H9 (cell line): Measurements from ENCODE around the gene NOX1. TPM values are rescaled to one million over a fixed set of nuclear protein-coding genes. Genes with fewer than 3 reads are reported as not detected.

Experiments
- DNase-seq: peaks from one replicate; pipeline ENCODE4 v3.0.0-alpha.2; 2017
- H2AFZ ChIP-seq: one replicate; pipeline ENCODE4 v1.6.1; 2013; ENCODE audit warnings: mild to moderate bottlenecking, low read length, control low read depth, moderate library complexity
- H2AK5ac ChIP-seq: 2 replicates; pipeline ENCODE4 v1.6.1; 2013; ENCODE audit warnings: low read length, control low read depth, mixed read lengths; ENCODE audit not compliant: insufficient read length
- H2BK120ac ChIP-seq: one replicate; pipeline ENCODE4 v1.6.1; 2013; ENCODE audit warnings: low read depth, mild to moderate bottlenecking, low read length, control low read depth, inconsistent platforms; ENCODE audit not compliant: poor library complexity, severe bottlenecking
- H2BK12ac ChIP-seq: 2 replicates; pipeline ENCODE4 v1.6.1; 2013; ENCODE audit warnings: low read length, control low read depth, mixed read lengths, low read depth; ENCODE audit not compliant: insufficient read length
- H2BK15ac ChIP-seq: 2 replicates; pipeline ENCODE4 v1.6.1; 2013; ENCODE audit warnings: low read depth, low read length, control low read depth
- H2BK20ac ChIP-seq: one replicate; pipeline ENCODE4 v1.6.1; 2013; ENCODE audit warnings: low read depth, mild to moderate bottlenecking, low read length, control low read depth, inconsistent platforms; ENCODE audit not compliant: poor library complexity, severe bottlenecking
- H2BK5ac ChIP-seq: 2 replicates; pipeline ENCODE4 v1.6.1; 2013; ENCODE audit warnings: low read length, control low read depth, mixed read lengths; ENCODE audit not compliant: insufficient read length
- H3K14ac ChIP-seq: 2 replicates; pipeline ENCODE4 v1.6.1; 2013; ENCODE audit warnings: low read length, control low read depth; ENCODE audit not compliant: insufficient read depth
- H3K18ac ChIP-seq: 2 replicates; pipeline ENCODE4 v1.6.1; 2013; ENCODE audit warnings: low read depth, mild to moderate bottlenecking, mixed read lengths, low read length, control low read depth; ENCODE audit not compliant: insufficient read length
- H3K23ac ChIP-seq: 2 replicates; pipeline ENCODE4 v1.6.1; 2013; ENCODE audit warnings: low read length, control low read depth, mixed read lengths, low read depth; ENCODE audit not compliant: insufficient read length
- H3K23me2 ChIP-seq: 2 replicates; pipeline ENCODE4 v1.6.1; 2013; ENCODE audit warnings: low read depth, mild to moderate bottlenecking, mixed read lengths, low read length, control low read depth; ENCODE audit not compliant: insufficient read length, poor library complexity, severe bottlenecking
- H3K27ac ChIP-seq: 2 replicates; pipeline ENCODE4 v1.5.1; 2013; ENCODE audit warnings: low read length, control low read depth, mixed read lengths, low read depth; ENCODE audit not compliant: insufficient read length
- H3K27me3 ChIP-seq: 2 replicates; pipeline ENCODE4 v1.6.1; 2013; ENCODE audit warnings: low read length, control low read depth, inconsistent platforms; ENCODE audit not compliant: insufficient read depth
- H3K4ac ChIP-seq: 2 replicates; pipeline ENCODE4 v1.6.1; 2013; ENCODE audit warnings: low read depth, mild to moderate bottlenecking, control low read depth, inconsistent platforms, low read length, moderate library complexity
- H3K4me1 ChIP-seq: 2 replicates; pipeline ENCODE4 v1.6.1; 2013; ENCODE audit warnings: low read length, control low read depth, inconsistent platforms; ENCODE audit not compliant: insufficient read depth
- H3K4me2 ChIP-seq: 2 replicates; pipeline ENCODE4 v1.6.1; 2013; ENCODE audit warnings: low read length, control low read depth, mixed read lengths; ENCODE audit not compliant: insufficient read length, insufficient read depth
- H3K56ac ChIP-seq: 2 replicates; pipeline ENCODE4 v1.6.1; 2013; ENCODE audit warnings: low read depth, mild to moderate bottlenecking, mixed read lengths, low read length, control low read depth; ENCODE audit not compliant: insufficient read length
- H3K79me1 ChIP-seq: 2 replicates; pipeline ENCODE4 v1.6.1; 2013; ENCODE audit warnings: low read depth, mild to moderate bottlenecking, moderate library complexity, low read length, control low read depth, inconsistent platforms; ENCODE audit not compliant: insufficient read depth, poor library complexity, severe bottlenecking
- H3K79me2 ChIP-seq: 2 replicates; pipeline ENCODE4 v1.6.1; 2013; ENCODE audit warnings: low read length, control low read depth, inconsistent platforms; ENCODE audit not compliant: insufficient read depth
- H3K9ac ChIP-seq: 2 replicates; pipeline ENCODE4 v1.6.1; 2013; ENCODE audit warnings: low read length, control low read depth, mixed read lengths; ENCODE audit not compliant: insufficient read length; ENCODE audit errors: extremely low read depth
- H3K9me3 ChIP-seq: one replicate; pipeline ENCODE4 v1.6.1; 2013; ENCODE audit warnings: low read depth, low read length, inconsistent platforms; ENCODE audit not compliant: control insufficient read depth
- H3T11ph ChIP-seq: one replicate; pipeline ENCODE4 v1.6.1; 2013; ENCODE audit warnings: mild to moderate bottlenecking, low read length, control low read depth, inconsistent platforms
- H4K20me1 ChIP-seq: one replicate; pipeline ENCODE4 v1.6.1; 2013; ENCODE audit not compliant: control insufficient read depth, insufficient read length, insufficient read depth
- H4K5ac ChIP-seq: 2 replicates; pipeline ENCODE4 v1.6.1; 2013; ENCODE audit warnings: low read depth, mild to moderate bottlenecking, mixed read lengths, low read length, control low read depth; ENCODE audit not compliant: insufficient read length
- H4K8ac ChIP-seq: replicated peaks from 2 replicates; pipeline ENCODE4 v1.6.1; 2013; ENCODE audit warnings: low read length, control low read depth, mixed read lengths, low read depth; ENCODE audit not compliant: insufficient read length
- H4K91ac ChIP-seq: 2 replicates; pipeline ENCODE4 v1.6.1; 2013; ENCODE audit warnings: low read depth, mild to moderate bottlenecking, moderate library complexity, mixed read lengths, low read length, control low read depth; ENCODE audit not compliant: insufficient read length
- H3K27ac Mint-ChIP-seq, 3 experiments: 2 replicates in 2 of 3; 3 replicates in 1 of 3; pipeline ENCODE4 v1.8.0; 2020 to 2021; ENCODE audit warnings: mixed read lengths in 3 of 3, mild to moderate bottlenecking in 1 of 3, moderate library complexity in 1 of 3
- H3K27me3 Mint-ChIP-seq: 2 replicates; pipeline ENCODE4 v1.8.0; 2021; ENCODE audit warnings: low read depth, mild to moderate bottlenecking, moderate library complexity, mixed read lengths
- H3K36me3 Mint-ChIP-seq, 3 experiments: 2 replicates in 2 of 3; 3 replicates in 1 of 3; pipeline ENCODE4 v1.8.0; 2020 to 2021; ENCODE audit warnings: low read depth in 3 of 3, mixed read lengths in 3 of 3; ENCODE audit not compliant: insufficient read depth in 1 of 3
- H3K4me1 Mint-ChIP-seq, 2 experiments: 2 replicates each; pipeline ENCODE4 v1.8.0; 2020; ENCODE audit warnings: mixed read lengths in 2 of 2
- H3K4me3 Mint-ChIP-seq, 2 experiments: 2 replicates in 1 of 2; 3 replicates in 1 of 2; pipeline ENCODE4 v1.8.0; 2020 to 2021; ENCODE audit warnings: mild to moderate bottlenecking in 2 of 2, mixed read lengths in 2 of 2, moderate library complexity in 1 of 2
- H3K9me3 Mint-ChIP-seq, 2 experiments: 2 replicates in 1 of 2; 3 replicates in 1 of 2; pipeline ENCODE4 v1.8.0; 2020; ENCODE audit warnings: mild to moderate bottlenecking in 2 of 2, mixed read lengths in 2 of 2, moderate library complexity in 1 of 2
- CTCF ChIP-seq: fragments of 200-600 bp; sonication (generic); conservative IDR thresholded peaks from 3 replicates; pipeline ENCODE4 v1.8.0; 2021; ENCODE audit warnings: antibody characterized with exemption, mild to moderate bottlenecking
- WGBS: extraction: QIAGEN DNeasy Blood & Tissue Kit; methylation state at CpG from one replicate; pipeline ENCODE4 v1.1.7; 2013; ENCODE audit warnings: missing lambda C conversion rate, low lambda C conversion rate, mixed read lengths; ENCODE audit not compliant: insufficient read length; ENCODE audit errors: extremely low coverage; 5-methylcytosine and 5-hydroxymethylcytosine counted together
- long read RNA-seq: library from polyadenylated mRNA; unstranded; transcript quantifications from one replicate; pipeline ENCODE4 v2.0.0, GENCODE V29; 2020
- total RNA-seq: library from RNA; stranded (reverse); gene quantifications from 2 replicates; pipeline ENCODE4 v1.2.1, GENCODE V29; 2021

Gene NOX1
- not detected in 2 replicates for total RNA-seq
- long read RNA-seq = 0 reads

- H3K27me3 Mint-ChIP-seq = no peaks in the 10 kb centered on the region
- no peak within 1 kb of the TSS for H4K8ac ChIP-seq
- no peak within 1 kb of the TSS for H2AFZ ChIP-seq
- no peak within 1 kb of the TSS for H3K4me2 ChIP-seq
- H3K14ac ChIP-seq = no peak within 1 kb of the TSS
- H3K4ac ChIP-seq = no peak within 1 kb of the TSS
- no peak within 1 kb of the TSS for H3K9ac ChIP-seq
- no peak within 1 kb of the TSS for H2BK15ac ChIP-seq
- H3K79me1 ChIP-seq = no peaks in the 10 kb centered on the region
- H2BK20ac ChIP-seq = no peak within 1 kb of the TSS
- H3K4me3 Mint-ChIP-seq = no peak within 1 kb of the TSS
- peaks cover 0 to 2% (median 2%) of the 10 kb centered on the region in 3 experiments; a peak in 2 of 7 replicates for H3K36me3 Mint-ChIP-seq
- no peak within 1 kb of the TSS for H3T11ph ChIP-seq
- no CpG with 5 or more reads among the region's 2 CpGs for WGBS
- peaks cover 3% of the 10 kb centered on the region in 2 experiments for H3K4me1 Mint-ChIP-seq
- no peak within 1 kb of the TSS for H4K5ac ChIP-seq
- H2AK5ac ChIP-seq = no peak within 1 kb of the TSS
- no peak within 1 kb of the TSS for H2BK5ac ChIP-seq
- no peak within 1 kb of the TSS for H3K56ac ChIP-seq
- no peak for DNase-seq
- H2BK120ac ChIP-seq = no peak within 1 kb of the TSS
- H3K23ac ChIP-seq = no peak within 1 kb of the TSS
- no peak within 1 kb of the TSS for H2BK12ac ChIP-seq
- no peaks in the 10 kb centered on the region for H3K23me2 ChIP-seq
- no peak within 1 kb of the TSS for H3K18ac ChIP-seq
- no peaks in the 10 kb centered on the region for H4K20me1 ChIP-seq
- H3K4me1 ChIP-seq = no peaks in the 10 kb centered on the region
- H3K79me2 ChIP-seq = no peaks in the 10 kb centered on the region
- H3K27ac ChIP-seq = no peak within 1 kb of the TSS
- peaks cover 48 to 53% of the 10 kb centered on the region in 2 experiments for H3K9me3 Mint-ChIP-seq
- H3K27ac Mint-ChIP-seq = no peak within 1 kb of the TSS
- no peaks in the 10 kb centered on the region for H3K27me3 ChIP-seq
- H4K91ac ChIP-seq = no peak within 1 kb of the TSS
- no peak for TF ChIP-seq CTCF
- H3K9me3 ChIP-seq = peaks cover 45% of the 10 kb centered on the region
Observed at GRCh38 chrX:100874325-100874724, at the start of gene NOX1. Gene NOX1, minus strand, starts transcription at chrX:100874359. Its CDS starts 220 bp downstream, at chrX:100874139.
